Neural cell (in vitro differentiated cells): ENCODE measurements around the gene NME7.

Experiments
- CTCF ChIP-seq: fragments of 450-650 bp; IDR thresholded peaks from 2 replicates; pipeline ENCODE4 v1.5.1; 2014; ENCODE audit warnings: antibody characterized with exemption, mild to moderate bottlenecking, moderate library complexity; ENCODE audit not compliant: poor library complexity, severe bottlenecking
- RAD21 ChIP-seq: fragments of 450-650 bp; conservative IDR thresholded peaks from 2 replicates; pipeline ENCODE4 v1.6.1; 2014; ENCODE audit warnings: antibody characterized with exemption, mild to moderate bottlenecking, moderate library complexity

- TF ChIP-seq CTCF (no peak), RAD21 (no peak)
These were observed 29.0 kb downstream of the NME7 start for GRCh38 chr1:169338617-169339016.
